IMR-90 (cell line): ENCODE measurements around the gene CHCT1. TPM values are rescaled to one million over a fixed set of nuclear protein-coding genes. Genes with fewer than 3 reads are reported as not detected.

Source experiments
- ATAC-seq: fragments of 200-7000 bp; cut with Tn5 transposase; 2 replicates; pipeline ENCODE4 v1.9.1; 2020; ENCODE audit warnings: low read depth, mild to moderate bottlenecking, moderate library complexity
- BruUV-seq: library from RNA; stranded (reverse); fragments of 400-500 nt; replicated peaks from 2 replicates; lab custom pipeline; 2021; lab: Mats Ljungman, UMichigan
- CTCF ChIA-PET: fragments of 300-600 bp; formaldehyde crosslinking; extraction: SDS; loops from one replicate; lab custom pipeline; 2021; ENCODE audit warnings: antibody characterized with exemption; lab: Yijun Ruan, JAX
- POLR2A ChIA-PET: fragments of 300-600 bp; sonication (Branson Sonifier 250); formaldehyde crosslinking; loops from one replicate; lab custom pipeline; 2022; ENCODE audit warnings: antibody characterized with exemption; ENCODE audit not compliant: unreplicated experiment; lab: Charles Lee
- DNase-seq: peaks from one replicate; pipeline ENCODE4 v3.0.0; 2013
- H2AFZ ChIP-seq: replicated peaks from 2 replicates; pipeline ENCODE3; 2013; ENCODE audit warnings: low read length, mild to moderate bottlenecking; ENCODE audit not compliant: poor library complexity
- H2AK5ac ChIP-seq: 2 replicates; pipeline ENCODE4 v1.6.1; 2013; ENCODE audit warnings: low read depth, low read length, inconsistent platforms
- H2AK9ac ChIP-seq: replicated peaks from 2 replicates; pipeline ENCODE3; 2013; ENCODE audit warnings: mild to moderate bottlenecking, low read depth, low read length, moderate library complexity; ENCODE audit not compliant: poor library complexity
- H2BK120ac ChIP-seq: 2 replicates; pipeline ENCODE4 v1.6.1; 2013; ENCODE audit warnings: low read depth, low read length, inconsistent platforms
- H2BK15ac ChIP-seq: 3 replicates; pipeline ENCODE4 v1.6.1; 2013; ENCODE audit warnings: low read depth, low read length, inconsistent platforms
- H2BK20ac ChIP-seq: 2 replicates; pipeline ENCODE4 v1.6.1; 2013; ENCODE audit warnings: low read depth, mild to moderate bottlenecking, inconsistent platforms, low read length, moderate library complexity
- H2BK5ac ChIP-seq: 2 replicates; pipeline ENCODE4 v1.6.1; 2013; ENCODE audit warnings: mild to moderate bottlenecking, low read depth, low read length, inconsistent platforms; ENCODE audit not compliant: poor library complexity, severe bottlenecking
- H3K14ac ChIP-seq: replicated peaks from 2 replicates; pipeline ENCODE4 v1.6.1; 2013; ENCODE audit warnings: low read depth, low read length, inconsistent platforms
- H3K18ac ChIP-seq: 2 replicates; pipeline ENCODE4 v1.6.1; 2013; ENCODE audit warnings: low read depth, low read length, control low read depth
- H3K23ac ChIP-seq: 2 replicates; pipeline ENCODE4 v1.6.1; 2013; ENCODE audit warnings: low read depth, low read length, inconsistent platforms
- H3K27ac ChIP-seq: 2 replicates; pipeline ENCODE4 v1.5.1; 2013; ENCODE audit warnings: mild to moderate bottlenecking, control low read depth, low read length; ENCODE audit not compliant: insufficient read depth
- H3K27me3 ChIP-seq: 2 replicates; pipeline ENCODE4 v1.6.1; 2013; ENCODE audit warnings: low read length; ENCODE audit not compliant: control insufficient read depth, insufficient read depth
- H3K36me3 ChIP-seq: 2 replicates; pipeline ENCODE4 v1.6.1; 2013; ENCODE audit warnings: low read length, mixed read lengths; ENCODE audit not compliant: control insufficient read depth, insufficient read depth
- H3K4ac ChIP-seq: 2 replicates; pipeline ENCODE4 v1.6.1; 2013; ENCODE audit warnings: low read depth, low read length, inconsistent platforms
- H3K4me1 ChIP-seq: 2 replicates; pipeline ENCODE4 v1.6.1; 2013; ENCODE audit warnings: low read length, mixed read lengths; ENCODE audit not compliant: control insufficient read depth, insufficient read depth
- H3K4me2 ChIP-seq: 2 replicates; pipeline ENCODE4 v1.6.1; 2013; ENCODE audit warnings: low read depth, mild to moderate bottlenecking, control low read depth, low read length, moderate library complexity
- H3K4me3 ChIP-seq: 2 replicates; pipeline ENCODE4 v1.5.1; 2013; ENCODE audit warnings: low read depth, mild to moderate bottlenecking, control low read depth, low read length, moderate library complexity; ENCODE audit not compliant: insufficient read depth
- H3K56ac ChIP-seq: 2 replicates; pipeline ENCODE4 v1.6.1; 2013; ENCODE audit warnings: low read length, inconsistent platforms; ENCODE audit not compliant: insufficient read depth; ENCODE audit errors: extremely low read depth
- H3K79me1 ChIP-seq, 2 experiments: 2 replicates each; pipeline ENCODE4 v1.6.1; 2013; ENCODE audit warnings: low read length in 2 of 2, inconsistent platforms in 1 of 2, low read depth in 1 of 2
- H3K9ac ChIP-seq: 2 replicates; pipeline ENCODE4 v1.6.1; 2013; ENCODE audit warnings: low read depth, low read length, control low read depth
- H3K9me1 ChIP-seq: 2 replicates; pipeline ENCODE4 v1.6.1; 2013; ENCODE audit warnings: low read length, inconsistent platforms; ENCODE audit not compliant: insufficient read depth
- H3K9me3 ChIP-seq: 2 replicates; pipeline ENCODE4 v1.6.1; 2013; ENCODE audit warnings: low read length; ENCODE audit not compliant: control insufficient read depth, insufficient read depth
- H4K20me1 ChIP-seq: 2 replicates; pipeline ENCODE4 v1.6.1; 2013; ENCODE audit warnings: low read length, inconsistent platforms; ENCODE audit not compliant: insufficient read depth
- H4K5ac ChIP-seq: 2 replicates; pipeline ENCODE4 v1.6.1; 2013; ENCODE audit warnings: mild to moderate bottlenecking, low read depth, low read length, control low read depth
- H4K8ac ChIP-seq, 2 experiments: 2 replicates each; pipeline ENCODE4 v1.6.1; 2013; ENCODE audit warnings: low read depth in 2 of 2, low read length in 2 of 2, control low read depth in 1 of 2, inconsistent platforms in 1 of 2
- H4K91ac ChIP-seq: 2 replicates; pipeline ENCODE4 v1.6.1; 2013; ENCODE audit warnings: low read depth, low read length, inconsistent platforms; ENCODE audit not compliant: insufficient read depth
- MAFK ChIP-seq: IDR thresholded peaks from 2 replicates; pipeline ENCODE4 v1.6.1; 2012; ENCODE audit warnings: low read depth, low read length, improper control_type of control experiment
- WGBS, 2 experiments: methylation state at CpG; one replicate each; pipeline versions ENCODE4 v1.1.5 to v1.1.7; 2013; ENCODE audit warnings: missing lambda C conversion rate in 2 of 2; ENCODE audit not compliant: insufficient read length in 1 of 2; ENCODE audit errors: extremely low coverage in 2 of 2; 5-methylcytosine and 5-hydroxymethylcytosine counted together
- dilution Hi-C: fragments of 300-500 bp; cut with HindIII; formaldehyde crosslinking; loops from one replicate; pipeline ENCODE4 v1.14.3; 2018; ENCODE audit warnings: low sequenced_read_pairs; ENCODE audit not compliant: unreplicated experiment
- in situ Hi-C: fragments of 300-500 bp; cut with MboI; formaldehyde crosslinking; loops from 3 replicates; pipeline ENCODE4 v1.14.3; 2019; ENCODE audit warnings: low sequenced_read_pairs, inconsistent platforms, mixed read lengths
- intact Hi-C: fragments of 100-400 bp; cut with micrococcal nuclease; formaldehyde crosslinking; loops from 2 replicates; pipeline ENCODE4 v1.10.0; 2022
- polyA plus RNA-seq, 3 experiments: library from polyadenylated mRNA; depleted of rRNA; stranded (reverse); fragments of >200 nt; gene quantifications; 2 replicates each; pipeline ENCODE4 v1.2.3, GENCODE V29; 2012; ENCODE audit warnings: low replicate concordance in 1 of 3
- total RNA-seq: library from RNA; depleted of rRNA; stranded (reverse); fragments of >200 nt; gene quantifications from 2 replicates; pipeline ENCODE4 v1.2.3, GENCODE V29; 2012
- TF ChIP-seq, protein P1 (sequence below): fragments of 150-350 bp; IDR thresholded peaks from 2 replicates; pipeline ENCODE4 v1.6.1; 2017; ENCODE audit warnings: mild to moderate bottlenecking, antibody characterized with exemption, low read length, low read depth

CHCT1 gene
- total and polyA plus RNA-seq, 2 of the 4 experiments (the other 2 are of a cell fraction): not detected

DNA sequence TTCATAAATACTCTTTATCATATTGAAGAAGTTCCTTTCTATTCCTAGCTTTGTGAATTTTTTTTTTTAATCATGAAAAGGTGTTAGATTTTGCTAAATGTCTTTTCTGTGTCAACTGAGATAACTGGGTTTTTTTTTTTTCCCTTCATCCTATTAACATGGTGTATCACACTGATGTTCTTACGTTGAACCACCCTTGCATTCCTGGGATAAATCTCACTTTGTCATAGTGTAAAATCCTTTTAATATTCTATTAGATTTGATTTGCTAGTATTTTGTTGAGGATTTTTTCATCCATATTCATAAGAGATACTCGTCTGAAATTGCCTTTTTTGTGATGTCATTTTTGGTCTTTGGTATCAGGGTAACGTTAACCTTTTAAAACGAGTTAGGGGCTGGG, 49.2 kb downstream of the CHCT1 start:
- Histone ChIP-seq H2BK20ac (no peak overlapping the region), H3K9ac (no peak overlapping the region), H3K36me3 (peaks cover 15% of the 10 kb centered on the region), H3K18ac (no peak overlapping the region), H2AFZ (no peak overlapping the region), H3K79me1 (peaks cover 10 to 23% of the 10 kb centered on the region in 2 experiments), H4K20me1 (no peaks in the 10 kb centered on the region; the same call in 1 of the 2 replicates), H3K27me3 (no peaks in the 10 kb centered on the region), H3K4me3 (no peak overlapping the region), H2BK5ac (no peak overlapping the region), H4K5ac (no peak overlapping the region), H2AK5ac (no peak overlapping the region), H3K14ac (no peak overlapping the region), H2BK120ac (no peak overlapping the region), H3K4me1 (peaks cover 8% of the 10 kb centered on the region), H3K23ac (no peak overlapping the region), H3K27ac (peak overlapping the region; percentile 49; the same call in 1 of the 2 replicates), H3K4me2 (no peak overlapping the region), H3K9me1 (no peaks in the 10 kb centered on the region), H2BK15ac (no peak overlapping the region), H4K91ac (no peak overlapping the region), H4K8ac (no peak overlapping the region), H3K56ac (no peak overlapping the region), H3K9me3 (no peaks in the 10 kb centered on the region), H3K4ac (no peak overlapping the region), H2AK9ac (no peak overlapping the region)
- intact Hi-C loops (no loop called here), in situ Hi-C loops (no loop called here), dilution Hi-C loops (no loop called here)
- ChIA-PET POLR2A (no interaction called here), CTCF (no interaction called here)
- no CpG with 5 or more reads among the region's 4 CpGs for WGBS, 2 experiments
- no TSS peak for BruUV-seq
- TF ChIP-seq MAFK: no peak
- TF ChIP-seq, protein P1, sequence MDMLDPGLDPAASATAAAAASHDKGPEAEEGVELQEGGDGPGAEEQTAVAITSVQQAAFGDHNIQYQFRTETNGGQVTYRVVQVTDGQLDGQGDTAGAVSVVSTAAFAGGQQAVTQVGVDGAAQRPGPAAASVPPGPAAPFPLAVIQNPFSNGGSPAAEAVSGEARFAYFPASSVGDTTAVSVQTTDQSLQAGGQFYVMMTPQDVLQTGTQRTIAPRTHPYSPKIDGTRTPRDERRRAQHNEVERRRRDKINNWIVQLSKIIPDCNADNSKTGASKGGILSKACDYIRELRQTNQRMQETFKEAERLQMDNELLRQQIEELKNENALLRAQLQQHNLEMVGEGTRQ: no peak
- ATAC-seq (no peak), DNase-seq (no peak)
